Panc1 (cell line): Measurements from ENCODE around the gene ADCY7.

ENCODE experiments used
- CTCF ChIP-seq: fragments of 450-650 bp; IDR thresholded peaks from 2 replicates; pipeline ENCODE4 v1.5.1; 2017; ENCODE audit warnings: mild to moderate bottlenecking
- POLR2AphosphoS5 ChIP-seq: IDR thresholded peaks from 2 replicates; pipeline ENCODE4 v1.6.1; 2012; ENCODE audit warnings: mild to moderate bottlenecking, low read depth, low read length, moderate library complexity
- REST ChIP-seq, 2 experiments: IDR thresholded peaks; 2 replicates each; pipeline ENCODE4 v1.6.1; 2011 to 2012; ENCODE audit warnings: low read depth in 2 of 2, control low read depth in 1 of 2, low read length in 1 of 2, mild to moderate bottlenecking in 1 of 2, moderate library complexity in 1 of 2; ENCODE audit not compliant: insufficient read depth in 1 of 2
- TCF7L2 ChIP-seq: IDR thresholded peaks from 2 replicates; pipeline ENCODE4 v1.6.1; 2011; ENCODE audit warnings: mild to moderate bottlenecking, low read depth, low read length, inconsistent platforms

- TF ChIP-seq CTCF: no peak
- TF ChIP-seq TCF7L2: no peak
- TF ChIP-seq REST (IDR thresholded peaks at IDR 0.05; ENCODE audit: insufficient read depth in 1 of 2, low read depth in 2 of 2, low read length in 1 of 2): no peak
- TF ChIP-seq POLR2AphosphoS5: no peak
Measured at GRCh38 chr16:50336884-50337283, 70.5 kb downstream of the ADCY7 start.
